SK-N-SH (cell line): ENCODE data around the gene GLIS1. TPM values are rescaled to one million over a fixed set of nuclear protein-coding genes. Genes with fewer than 3 reads are reported as not detected.

ENCODE experiments used
- CTCF ChIA-PET: fragments of 300-600, 350-600 bp; formaldehyde crosslinking; extraction: SDS; loops from one replicate; lab custom pipeline; 2021; lab: Yijun Ruan, JAX
- POLR2A ChIA-PET: fragments of 350-600 bp; sonication (Branson Sonifier 250); formaldehyde crosslinking; extraction: SDS; loops from one replicate; lab custom pipeline; 2020; ENCODE audit warnings: antibody characterized with exemption, inconsistent platforms; lab: Yijun Ruan, JAX
- DNase-seq: peaks from one replicate; pipeline ENCODE4 v3.0.0; 2012
- H2AFZ ChIP-seq: fragments of 200-600 bp; sonication (generic); 2 replicates; pipeline ENCODE4 v1.8.1; 2016; ENCODE audit warnings: antibody characterized with exemption, mild to moderate bottlenecking, low read depth
- H3F3A ChIP-seq: fragments of 200-600 bp; sonication (generic); replicated peaks from 2 replicates; pipeline ENCODE3; 2016; ENCODE audit warnings: antibody characterized with exemption, mild to moderate bottlenecking; ENCODE audit not compliant: insufficient read depth
- H3K27ac ChIP-seq, 2 experiments: fragments of 200-500 bp in 1 of 2; fragments of 200-600 bp in 1 of 2; sonication (Bioruptor generic) in 1 of 2; sonication (generic), shearing (Covaris generic) in 1 of 2; 2 replicates each; pipeline versions ENCODE4 v1.5.1 to v1.6.1; 2014 to 2016; ENCODE audit warnings: low read depth in 2 of 2, inconsistent platforms in 1 of 2, low read length in 1 of 2, mild to moderate bottlenecking in 1 of 2, mixed read lengths in 1 of 2
- H3K27me3 ChIP-seq: fragments of 200-600 bp; sonication (generic), shearing (Covaris generic); 2 replicates; pipeline ENCODE4 v1.6.1; 2016; ENCODE audit warnings: mixed run types; ENCODE audit not compliant: insufficient read depth
- H3K36me3 ChIP-seq, 2 experiments: fragments of 200-500 bp in 1 of 2; fragments of 200-600 bp in 1 of 2; sonication (Bioruptor generic) in 1 of 2; sonication (generic) in 1 of 2; replicated peaks in 1 of 2; 2 replicates each; pipeline versions ENCODE3 to v1.5.1; 2014 to 2016; ENCODE audit warnings: low read length in 1 of 2, mild to moderate bottlenecking in 1 of 2; ENCODE audit not compliant: insufficient read depth in 2 of 2, control insufficient read depth in 1 of 2
- H3K4me1 ChIP-seq, 2 experiments: fragments of 200-500 bp in 1 of 2; fragments of 200-600 bp in 1 of 2; sonication (Bioruptor generic) in 1 of 2; sonication (generic), shearing (Covaris generic) in 1 of 2; 2 replicates each; pipeline versions ENCODE4 v1.5.1 to v1.6.1; 2014 to 2016; ENCODE audit warnings: low read depth in 1 of 2, low read length in 1 of 2, mixed run types in 1 of 2; ENCODE audit not compliant: insufficient read depth in 2 of 2, control insufficient read depth in 1 of 2
- H3K4me2 ChIP-seq: fragments of 200-600 bp; sonication (generic), shearing (Covaris generic); 2 replicates; pipeline ENCODE4 v1.6.1; 2017; ENCODE audit warnings: mixed run types
- H3K4me3 ChIP-seq, 2 experiments: fragments of 200-500 bp in 1 of 2; fragments of 200-600 bp in 1 of 2; sonication (Bioruptor generic) in 1 of 2; sonication (generic), shearing (Covaris generic) in 1 of 2; 2 replicates each; pipeline versions ENCODE4 v1.5.1 to v1.8.1; 2014 to 2016; ENCODE audit warnings: low read depth in 2 of 2, inconsistent platforms in 1 of 2, low read length in 1 of 2, mild to moderate bottlenecking in 1 of 2, mixed read lengths in 1 of 2, moderate library complexity in 1 of 2
- H3K79me2 ChIP-seq: fragments of 200-600 bp; sonication (generic); 2 replicates; pipeline ENCODE4 v1.8.1; 2017; ENCODE audit warnings: mild to moderate bottlenecking; ENCODE audit not compliant: insufficient read depth
- H3K9ac ChIP-seq: fragments of 200-600 bp; sonication (generic); 2 replicates; pipeline ENCODE4 v1.6.1; 2017; ENCODE audit warnings: mixed run types
- H3K9me2 ChIP-seq: fragments of 200-600 bp; sonication (generic); 2 replicates; pipeline ENCODE4 v1.6.1; 2017; ENCODE audit warnings: mixed run types
- H3K9me3 ChIP-seq: fragments of 200-600 bp; sonication (generic); 2 replicates; pipeline ENCODE4 v1.6.1; 2017; ENCODE audit warnings: mixed run types, mild to moderate bottlenecking, moderate library complexity
- H4K20me1 ChIP-seq: fragments of 200-600 bp; sonication (generic); 2 replicates; pipeline ENCODE4 v1.6.1; 2017; ENCODE audit warnings: mild to moderate bottlenecking, mixed run types; ENCODE audit not compliant: insufficient read depth
- CHD2 ChIP-seq: fragments of 150-350 bp; IDR thresholded peaks from 2 replicates; pipeline ENCODE4 v1.6.1; 2018; ENCODE audit warnings: low read length; ENCODE audit not compliant: partially characterized antibody
- EP300 ChIP-seq, 2 experiments: IDR thresholded peaks; 2 replicates each; pipeline versions ENCODE4 v1.4.0 to v1.6.1; 2012; ENCODE audit warnings: borderline replicate concordance in 1 of 2, low read depth in 1 of 2, low read length in 1 of 2
- FOSL2 ChIP-seq: IDR thresholded peaks from 2 replicates; pipeline ENCODE4 v1.4.0; 2012; ENCODE audit warnings: low read depth, mild to moderate bottlenecking, moderate library complexity, borderline replicate concordance
- FOXM1 ChIP-seq: IDR thresholded peaks from 2 replicates; pipeline ENCODE4 v1.4.0; 2012; ENCODE audit warnings: low read depth, mild to moderate bottlenecking
- GATA2 ChIP-seq: sonication (generic); formaldehyde crosslinking; IDR thresholded peaks from 2 replicates; pipeline ENCODE4 v1.5.0; 2020; ENCODE audit warnings: mild to moderate bottlenecking, missing genetic modification reagents
- MEF2A ChIP-seq: IDR thresholded peaks from 2 replicates; pipeline ENCODE4 v1.4.0; 2012; ENCODE audit warnings: low read depth, borderline replicate concordance
- MXI1 ChIP-seq: IDR thresholded peaks from 2 replicates; pipeline ENCODE4 v1.6.1; 2012; ENCODE audit warnings: mild to moderate bottlenecking, low read depth, low read length, improper control_type of control experiment
- NFIC ChIP-seq: IDR thresholded peaks from 2 replicates; pipeline ENCODE4 v1.4.0; 2012; ENCODE audit warnings: borderline replicate concordance
- NRF1 ChIP-seq: IDR thresholded peaks from 2 replicates; pipeline ENCODE4 v1.6.1; 2012; ENCODE audit warnings: low read depth, mild to moderate bottlenecking, low read length
- RAD21 ChIP-seq: IDR thresholded peaks from 2 replicates; pipeline ENCODE4 v1.6.1; 2012; ENCODE audit warnings: mild to moderate bottlenecking, low read length
- RCOR1 ChIP-seq: fragments of 150-350 bp; IDR thresholded peaks from 2 replicates; pipeline ENCODE4 v1.6.1; 2017; ENCODE audit warnings: antibody characterized with exemption, low read length
- RFX5 ChIP-seq: IDR thresholded peaks from 2 replicates; pipeline ENCODE4 v1.6.1; 2012; ENCODE audit warnings: mild to moderate bottlenecking, improper control_type of control experiment, low read length
- RXRA ChIP-seq: IDR thresholded peaks from 2 replicates; pipeline ENCODE4 v1.4.0; 2012; ENCODE audit warnings: low read depth, mild to moderate bottlenecking, borderline replicate concordance
- TAF1 ChIP-seq: IDR thresholded peaks from 2 replicates; pipeline ENCODE4 v1.6.1; 2012; ENCODE audit warnings: low read depth, mild to moderate bottlenecking, low read length, moderate library complexity, borderline replicate concordance
- TCF12 ChIP-seq: IDR thresholded peaks from 2 replicates; pipeline ENCODE4 v1.4.0; 2012
- WGBS: methylation state at CpG from one replicate; pipeline ENCODE4 v1.1.6; 2017; ENCODE audit warnings: low lambda C conversion rate; 5-methylcytosine and 5-hydroxymethylcytosine counted together
- polyA plus RNA-seq, 3 experiments: library from polyadenylated mRNA; depleted of rRNA; stranded (reverse); fragments of >200 nt; gene quantifications; 2 replicates each; pipeline ENCODE4 v1.2.3, GENCODE V29; 2012
- TF ChIP-seq, protein P1 (sequence below): fragments of 150-350 bp; IDR thresholded peaks from 2 replicates; pipeline ENCODE4 v1.6.1; 2016; ENCODE audit warnings: mild to moderate bottlenecking, low read depth, low read length
- TF ChIP-seq, protein P2 (sequence below): IDR thresholded peaks from 2 replicates; pipeline ENCODE4 v1.4.0; 2012; ENCODE audit warnings: low read depth
- TF ChIP-seq, protein P3 (sequence below): IDR thresholded peaks from 2 replicates; pipeline ENCODE4 v1.6.1; 2012; ENCODE audit warnings: mild to moderate bottlenecking, low read depth, low read length, moderate library complexity
- TF ChIP-seq, protein P4 (sequence below): IDR thresholded peaks from 2 replicates; pipeline ENCODE4 v1.4.0; 2012; ENCODE audit warnings: low read depth, borderline replicate concordance
- TF ChIP-seq, protein P5 (sequence below): fragments of 150-350 bp; IDR thresholded peaks from 2 replicates; pipeline ENCODE4 v1.6.1; 2017; ENCODE audit warnings: antibody characterized with exemption, low read length, low read depth, borderline replicate concordance

Gene GLIS1
- polyA plus RNA-seq, 1 of the 3 experiments (the other 2 are of a cell fraction), result 0.13 TPM

DNA sequence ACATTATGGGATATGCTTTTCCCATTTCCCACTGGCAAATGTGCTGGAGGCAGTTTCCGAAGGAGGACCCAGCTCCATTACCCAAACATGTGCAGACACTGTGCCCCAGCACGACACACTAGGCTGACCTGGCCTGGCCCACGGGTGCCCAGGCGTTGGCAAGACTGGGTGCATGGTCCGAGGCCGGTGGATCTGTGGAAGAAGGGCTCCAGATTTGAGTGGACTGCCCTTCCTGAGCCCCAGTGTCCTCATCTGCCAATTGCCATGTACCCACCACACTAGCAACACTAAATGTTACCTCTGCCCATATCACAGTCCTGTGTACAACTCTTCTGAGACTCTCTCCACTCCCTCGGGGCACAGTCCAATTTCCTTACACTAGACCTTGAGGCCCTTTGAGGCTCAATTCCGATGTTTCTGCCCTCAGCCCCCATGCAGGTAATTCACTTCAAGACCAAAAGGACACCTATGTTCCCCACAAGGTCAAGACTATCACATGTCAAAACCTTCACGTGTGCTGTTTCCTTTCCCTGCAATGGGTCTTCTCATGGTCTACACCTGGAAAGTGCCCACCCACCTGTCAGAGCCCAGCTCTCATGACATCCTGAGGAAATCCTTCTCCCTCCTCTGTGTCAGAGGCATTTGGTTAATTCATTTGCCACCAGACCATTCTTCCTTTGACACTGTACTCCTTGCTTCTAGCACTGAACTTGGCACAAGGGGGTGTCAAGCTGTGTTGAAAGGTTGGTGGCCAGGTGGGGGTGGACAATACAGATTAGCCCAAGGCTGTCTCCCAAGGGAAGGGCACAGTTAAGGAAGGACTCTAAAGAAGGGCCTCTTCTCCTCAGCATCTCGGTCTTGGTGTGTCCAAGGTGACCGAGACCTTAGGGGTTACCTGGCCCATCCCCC is 154.8 kb downstream of the GLIS1 start:
- 67% methylated on average over 7 of the region's 11 CpGs for WGBS
- Histone ChIP-seq H3K4me2 (no peak overlapping the region; the same call in 1 of the 2 replicates), H3K79me2 (no peaks in the 10 kb centered on the region), H3K9me3 (no peaks in the 10 kb centered on the region), H4K20me1 (no peaks in the 10 kb centered on the region), H3K9me2 (no peaks in the 10 kb centered on the region), H3K4me1 (peaks cover 0 to 81% of the 10 kb centered on the region in 2 experiments; a peak in 2 of 4 replicates), H2AFZ (no peak overlapping the region), H3K9ac (no peak overlapping the region), H3F3A (no peaks in the 10 kb centered on the region), H3K27me3 (no peaks in the 10 kb centered on the region), H3K27ac (peak overlapping the region in 1 of 2 experiments; percentile 83; a peak in 2 of 4 replicates), H3K36me3 (no peaks in the 10 kb centered on the region), H3K4me3 (no peak overlapping the region)
- CTCF ChIA-PET, result interaction anchor here (0.6 to 7.6 kb wide), 5 partner anchors 57 to 155 kb away, joined by 3 to 39 read pairs (median 4); partner anchors contain the start of gene GLIS1
- POLR2A ChIA-PET, result no interaction called here
- no peak for TF ChIP-seq TAF1
- TF ChIP-seq MXI1, result no peak
- TF ChIP-seq, protein P1, sequence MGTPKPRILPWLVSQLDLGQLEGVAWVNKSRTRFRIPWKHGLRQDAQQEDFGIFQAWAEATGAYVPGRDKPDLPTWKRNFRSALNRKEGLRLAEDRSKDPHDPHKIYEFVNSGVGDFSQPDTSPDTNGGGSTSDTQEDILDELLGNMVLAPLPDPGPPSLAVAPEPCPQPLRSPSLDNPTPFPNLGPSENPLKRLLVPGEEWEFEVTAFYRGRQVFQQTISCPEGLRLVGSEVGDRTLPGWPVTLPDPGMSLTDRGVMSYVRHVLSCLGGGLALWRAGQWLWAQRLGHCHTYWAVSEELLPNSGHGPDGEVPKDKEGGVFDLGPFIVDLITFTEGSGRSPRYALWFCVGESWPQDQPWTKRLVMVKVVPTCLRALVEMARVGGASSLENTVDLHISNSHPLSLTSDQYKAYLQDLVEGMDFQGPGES, result no peak
- TF ChIP-seq RXRA, result no peak
- TF ChIP-seq FOSL2, result no peak
- TF ChIP-seq, protein P2, sequence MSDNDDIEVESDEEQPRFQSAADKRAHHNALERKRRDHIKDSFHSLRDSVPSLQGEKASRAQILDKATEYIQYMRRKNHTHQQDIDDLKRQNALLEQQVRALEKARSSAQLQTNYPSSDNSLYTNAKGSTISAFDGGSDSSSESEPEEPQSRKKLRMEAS, result no peak
- no peak for TF ChIP-seq MEF2A
- TF ChIP-seq EP300 (IDR thresholded peaks at IDR 0.05; ENCODE audit: borderline replicate concordance in 1 of 2, low read depth in 1 of 2, low read length in 1 of 2), result no peak
- TF ChIP-seq NRF1, result no peak
- no peak for TF ChIP-seq RFX5
- TF ChIP-seq, protein P3, sequence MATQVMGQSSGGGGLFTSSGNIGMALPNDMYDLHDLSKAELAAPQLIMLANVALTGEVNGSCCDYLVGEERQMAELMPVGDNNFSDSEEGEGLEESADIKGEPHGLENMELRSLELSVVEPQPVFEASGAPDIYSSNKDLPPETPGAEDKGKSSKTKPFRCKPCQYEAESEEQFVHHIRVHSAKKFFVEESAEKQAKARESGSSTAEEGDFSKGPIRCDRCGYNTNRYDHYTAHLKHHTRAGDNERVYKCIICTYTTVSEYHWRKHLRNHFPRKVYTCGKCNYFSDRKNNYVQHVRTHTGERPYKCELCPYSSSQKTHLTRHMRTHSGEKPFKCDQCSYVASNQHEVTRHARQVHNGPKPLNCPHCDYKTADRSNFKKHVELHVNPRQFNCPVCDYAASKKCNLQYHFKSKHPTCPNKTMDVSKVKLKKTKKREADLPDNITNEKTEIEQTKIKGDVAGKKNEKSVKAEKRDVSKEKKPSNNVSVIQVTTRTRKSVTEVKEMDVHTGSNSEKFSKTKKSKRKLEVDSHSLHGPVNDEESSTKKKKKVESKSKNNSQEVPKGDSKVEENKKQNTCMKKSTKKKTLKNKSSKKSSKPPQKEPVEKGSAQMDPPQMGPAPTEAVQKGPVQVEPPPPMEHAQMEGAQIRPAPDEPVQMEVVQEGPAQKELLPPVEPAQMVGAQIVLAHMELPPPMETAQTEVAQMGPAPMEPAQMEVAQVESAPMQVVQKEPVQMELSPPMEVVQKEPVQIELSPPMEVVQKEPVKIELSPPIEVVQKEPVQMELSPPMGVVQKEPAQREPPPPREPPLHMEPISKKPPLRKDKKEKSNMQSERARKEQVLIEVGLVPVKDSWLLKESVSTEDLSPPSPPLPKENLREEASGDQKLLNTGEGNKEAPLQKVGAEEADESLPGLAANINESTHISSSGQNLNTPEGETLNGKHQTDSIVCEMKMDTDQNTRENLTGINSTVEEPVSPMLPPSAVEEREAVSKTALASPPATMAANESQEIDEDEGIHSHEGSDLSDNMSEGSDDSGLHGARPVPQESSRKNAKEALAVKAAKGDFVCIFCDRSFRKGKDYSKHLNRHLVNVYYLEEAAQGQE, result no peak
- TF ChIP-seq, protein P4, sequence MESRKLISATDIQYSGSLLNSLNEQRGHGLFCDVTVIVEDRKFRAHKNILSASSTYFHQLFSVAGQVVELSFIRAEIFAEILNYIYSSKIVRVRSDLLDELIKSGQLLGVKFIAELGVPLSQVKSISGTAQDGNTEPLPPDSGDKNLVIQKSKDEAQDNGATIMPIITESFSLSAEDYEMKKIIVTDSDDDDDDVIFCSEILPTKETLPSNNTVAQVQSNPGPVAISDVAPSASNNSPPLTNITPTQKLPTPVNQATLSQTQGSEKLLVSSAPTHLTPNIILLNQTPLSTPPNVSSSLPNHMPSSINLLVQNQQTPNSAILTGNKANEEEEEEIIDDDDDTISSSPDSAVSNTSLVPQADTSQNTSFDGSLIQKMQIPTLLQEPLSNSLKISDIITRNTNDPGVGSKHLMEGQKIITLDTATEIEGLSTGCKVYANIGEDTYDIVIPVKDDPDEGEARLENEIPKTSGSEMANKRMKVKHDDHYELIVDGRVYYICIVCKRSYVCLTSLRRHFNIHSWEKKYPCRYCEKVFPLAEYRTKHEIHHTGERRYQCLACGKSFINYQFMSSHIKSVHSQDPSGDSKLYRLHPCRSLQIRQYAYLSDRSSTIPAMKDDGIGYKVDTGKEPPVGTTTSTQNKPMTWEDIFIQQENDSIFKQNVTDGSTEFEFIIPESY, result no peak
- TF ChIP-seq, protein P5, sequence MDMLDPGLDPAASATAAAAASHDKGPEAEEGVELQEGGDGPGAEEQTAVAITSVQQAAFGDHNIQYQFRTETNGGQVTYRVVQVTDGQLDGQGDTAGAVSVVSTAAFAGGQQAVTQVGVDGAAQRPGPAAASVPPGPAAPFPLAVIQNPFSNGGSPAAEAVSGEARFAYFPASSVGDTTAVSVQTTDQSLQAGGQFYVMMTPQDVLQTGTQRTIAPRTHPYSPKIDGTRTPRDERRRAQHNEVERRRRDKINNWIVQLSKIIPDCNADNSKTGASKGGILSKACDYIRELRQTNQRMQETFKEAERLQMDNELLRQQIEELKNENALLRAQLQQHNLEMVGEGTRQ, result no peak
- no peak for TF ChIP-seq CHD2
- TF ChIP-seq GATA2 (CRISPR knock-in tag), result no peak
- no peak for TF ChIP-seq RCOR1
- TF ChIP-seq TCF12, result no peak
- TF ChIP-seq NFIC, result no peak
- no peak for TF ChIP-seq RAD21
- TF ChIP-seq FOXM1, result no peak
- no peak for DNase-seq
